ENCODE data around the gene KRT25. TPM values are rescaled to one million over a fixed set of nuclear protein-coding genes. Genes with fewer than 3 reads are reported as not detected.

Gene KRT25, protein sequence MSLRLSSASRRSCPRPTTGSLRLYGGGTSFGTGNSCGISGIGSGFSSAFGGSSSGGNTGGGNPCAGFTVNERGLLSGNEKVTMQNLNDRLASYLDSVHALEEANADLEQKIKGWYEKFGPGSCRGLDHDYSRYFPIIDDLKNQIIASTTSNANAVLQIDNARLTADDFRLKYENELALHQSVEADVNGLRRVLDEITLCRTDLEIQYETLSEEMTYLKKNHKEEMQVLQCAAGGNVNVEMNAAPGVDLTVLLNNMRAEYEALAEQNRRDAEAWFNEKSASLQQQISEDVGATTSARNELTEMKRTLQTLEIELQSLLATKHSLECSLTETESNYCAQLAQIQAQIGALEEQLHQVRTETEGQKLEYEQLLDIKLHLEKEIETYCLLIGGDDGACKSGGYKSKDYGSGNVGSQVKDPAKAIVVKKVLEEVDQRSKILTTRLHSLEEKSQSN
- total RNA-seq (2021; fragmentation: NEBNext Ultra II Directional; extraction: Animal tissue kit (Norgen Biotek cat#: 25700)) = not detected
- long read RNA-seq = 0 reads

DNA sequence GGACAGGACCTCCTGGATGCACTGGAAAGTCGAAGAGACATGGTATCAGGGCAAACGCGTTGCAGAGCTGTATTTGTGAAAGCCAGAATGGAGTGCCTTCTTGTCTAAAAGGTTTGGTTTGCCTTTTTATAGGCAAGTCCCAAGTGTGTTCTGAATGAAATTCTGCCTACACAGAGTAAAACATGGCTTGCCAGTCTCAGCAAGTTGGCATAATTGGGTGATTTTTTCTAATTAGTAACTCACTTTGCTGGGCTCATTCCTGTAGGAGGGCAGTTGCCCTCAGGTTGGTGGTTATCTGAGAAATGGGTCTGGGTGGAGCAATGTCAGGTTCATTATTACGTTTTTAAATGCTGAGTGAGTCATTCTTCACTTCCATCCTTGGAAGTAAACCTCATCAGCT, at the start of gene KRT25:
KRT25 (minus strand) TSS at position 101 of the 400 bp plus-strand sequence; CDS start at position 41, 60 bp downstream.
- Mint-ChIP-seq H3K4me1 (ENCODE audit: low read depth) (no peaks in the 10 kb centered on the region), H3K27me3 (ENCODE audit: insufficient read depth) (peaks cover 25% of the 10 kb centered on the region), H3K36me3 (ENCODE audit: low read depth) (peaks cover 6% of the 10 kb centered on the region; the same call in 1 of the 2 replicates), H3K4me3 (no peak within 1 kb of the TSS), H3K27ac (no peak within 1 kb of the TSS), H3K9me3 (peaks cover 12% of the 10 kb centered on the region)
- no peak for DNase-seq
- TF ChIP-seq, protein P1, sequence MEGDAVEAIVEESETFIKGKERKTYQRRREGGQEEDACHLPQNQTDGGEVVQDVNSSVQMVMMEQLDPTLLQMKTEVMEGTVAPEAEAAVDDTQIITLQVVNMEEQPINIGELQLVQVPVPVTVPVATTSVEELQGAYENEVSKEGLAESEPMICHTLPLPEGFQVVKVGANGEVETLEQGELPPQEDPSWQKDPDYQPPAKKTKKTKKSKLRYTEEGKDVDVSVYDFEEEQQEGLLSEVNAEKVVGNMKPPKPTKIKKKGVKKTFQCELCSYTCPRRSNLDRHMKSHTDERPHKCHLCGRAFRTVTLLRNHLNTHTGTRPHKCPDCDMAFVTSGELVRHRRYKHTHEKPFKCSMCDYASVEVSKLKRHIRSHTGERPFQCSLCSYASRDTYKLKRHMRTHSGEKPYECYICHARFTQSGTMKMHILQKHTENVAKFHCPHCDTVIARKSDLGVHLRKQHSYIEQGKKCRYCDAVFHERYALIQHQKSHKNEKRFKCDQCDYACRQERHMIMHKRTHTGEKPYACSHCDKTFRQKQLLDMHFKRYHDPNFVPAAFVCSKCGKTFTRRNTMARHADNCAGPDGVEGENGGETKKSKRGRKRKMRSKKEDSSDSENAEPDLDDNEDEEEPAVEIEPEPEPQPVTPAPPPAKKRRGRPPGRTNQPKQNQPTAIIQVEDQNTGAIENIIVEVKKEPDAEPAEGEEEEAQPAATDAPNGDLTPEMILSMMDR (IDR thresholded peaks at IDR 0.05) = no peak

DNA sequence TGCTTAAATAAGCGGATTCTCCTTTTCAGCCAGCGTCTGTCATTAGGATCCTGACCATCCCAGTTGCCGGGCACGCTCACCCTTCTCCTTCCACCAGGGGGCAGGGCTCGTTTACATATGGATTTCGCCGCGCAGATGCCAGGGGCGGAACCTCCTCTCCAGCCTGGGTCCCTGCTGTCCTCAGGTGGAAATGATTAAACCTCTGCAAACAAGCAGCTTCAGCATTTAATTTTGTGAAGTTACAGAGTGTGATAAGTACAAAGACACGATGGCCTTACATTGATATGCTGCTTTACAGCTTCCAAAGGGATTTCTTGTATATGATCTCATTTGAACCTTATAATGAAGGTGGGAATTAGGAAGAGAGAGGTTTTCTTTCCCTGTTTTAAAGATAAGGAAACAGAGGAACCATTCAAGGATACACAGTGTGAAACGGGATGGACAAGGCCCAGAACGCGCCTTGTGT, 48.5 kb upstream of the KRT25 start:
- Mint-ChIP-seq H3K4me3 (no peak overlapping the region), H3K27me3 (ENCODE audit: insufficient read depth) (peaks cover 28% of the 10 kb centered on the region), H3K4me1 (ENCODE audit: low read depth) (peaks cover 5% of the 10 kb centered on the region; the same call in 1 of the 2 replicates), H3K27ac (no peak overlapping the region), H3K9me3 (0 out of 2 replicates have a peak, but pooled peaks cover 5% of the 10 kb centered on the region), H3K36me3 (ENCODE audit: low read depth) (no peaks in the 10 kb centered on the region)
- TF ChIP-seq, protein P1 (IDR thresholded peaks at IDR 0.05) = peak; percentile 97
- peak; percentile 47 for DNase-seq

DNA sequence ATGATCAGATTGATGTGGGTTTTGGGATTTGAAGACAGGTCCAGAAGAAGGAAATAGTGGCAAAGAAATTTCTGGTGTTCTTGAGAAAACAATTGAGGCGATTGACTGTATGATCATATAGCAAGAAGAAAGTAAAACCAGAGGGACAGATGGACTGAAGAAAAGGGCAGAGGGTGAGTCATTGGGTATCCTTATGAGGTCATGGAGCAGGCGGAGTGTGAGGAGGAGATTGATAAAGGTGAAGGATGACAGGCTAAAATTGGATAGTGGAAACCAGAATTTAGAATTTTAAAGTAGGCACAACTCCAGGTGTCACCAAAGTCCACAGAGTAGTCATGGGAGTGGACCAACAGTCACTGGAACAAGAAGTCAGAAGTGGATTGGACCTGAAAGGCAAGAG, 46.0 kb upstream of the KRT25 start:
- H3K27ac Mint-ChIP-seq = no peak overlapping the region

DNA sequence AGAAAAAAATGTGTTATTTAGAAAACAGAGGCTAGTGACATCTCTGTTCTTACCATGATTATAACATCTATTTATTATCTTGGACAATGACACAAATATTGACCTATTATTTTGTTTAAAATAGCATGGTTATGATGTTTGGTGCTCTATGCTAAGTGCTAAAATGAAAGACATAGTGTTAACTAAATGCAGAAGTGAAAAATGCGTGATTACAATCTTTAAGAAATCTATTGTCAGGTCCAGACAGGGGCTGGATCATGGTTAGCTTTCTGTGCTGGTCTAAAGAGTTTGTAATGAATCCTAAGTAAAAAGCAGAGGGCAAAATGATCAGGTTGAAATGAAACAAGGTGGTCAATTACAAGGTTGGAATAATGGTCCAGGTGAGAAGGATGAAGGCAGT, 45.2 kb upstream of the KRT25 start:
- Mint-ChIP-seq H3K27me3 (ENCODE audit: insufficient read depth) (peaks cover 19% of the 10 kb centered on the region), H3K9me3 (0 out of 2 replicates have a peak, but pooled peaks cover 4% of the 10 kb centered on the region), H3K4me1 (ENCODE audit: low read depth) (peaks cover 5% of the 10 kb centered on the region; the same call in 1 of the 2 replicates), H3K27ac (no peak overlapping the region), H3K36me3 (ENCODE audit: low read depth) (no peaks in the 10 kb centered on the region), H3K4me3 (no peak overlapping the region)
- TF ChIP-seq, protein P1 (IDR thresholded peaks at IDR 0.05) = no peak
- no peak for DNase-seq

More for the DNA sequence above, 46.0 kb upstream of the KRT25 start:
- Mint-ChIP-seq H3K36me3 (ENCODE audit: low read depth) (no peaks in the 10 kb centered on the region), H3K27me3 (ENCODE audit: insufficient read depth) (peaks cover 19% of the 10 kb centered on the region), H3K9me3 (0 out of 2 replicates have a peak, but pooled peaks cover 5% of the 10 kb centered on the region), H3K4me1 (ENCODE audit: low read depth) (peaks cover 5% of the 10 kb centered on the region; the same call in 1 of the 2 replicates), H3K4me3 (no peak overlapping the region)
- no peak for DNase-seq
- TF ChIP-seq, protein P1 (IDR thresholded peaks at IDR 0.05) = no peak

DNA sequence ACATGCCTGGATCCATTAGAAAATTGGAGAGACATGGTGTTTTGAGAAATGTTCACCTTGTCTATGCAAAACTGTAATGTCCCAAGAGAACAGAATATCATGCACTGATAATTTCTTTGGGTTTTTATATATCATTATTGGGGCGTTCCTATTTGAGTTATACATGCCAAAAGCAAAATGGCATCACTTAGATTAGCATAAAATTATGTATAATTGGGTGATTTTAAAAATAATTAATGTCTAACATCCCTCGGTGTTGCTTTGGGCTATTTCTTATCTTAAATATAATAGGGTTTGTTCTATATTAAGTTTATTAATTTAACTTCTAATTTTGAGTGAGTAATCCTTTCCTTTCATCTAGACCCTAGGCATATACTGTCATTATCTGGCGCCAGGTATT, 44.7 kb upstream of the KRT25 start, which contains the start of gene KRT28:
KRT28 (minus strand) TSS at position 101 of the 400 bp plus-strand sequence; CDS start at position 35, 66 bp downstream.
- Mint-ChIP-seq H3K27me3 (ENCODE audit: insufficient read depth) (peaks cover 19% of the 10 kb centered on the region), H3K9me3 (no peaks in the 10 kb centered on the region), H3K4me1 (ENCODE audit: low read depth) (peaks cover 5% of the 10 kb centered on the region; the same call in 1 of the 2 replicates), H3K36me3 (ENCODE audit: low read depth) (no peaks in the 10 kb centered on the region), H3K4me3 (no peak within 1 kb of the TSS), H3K27ac (no peak within 1 kb of the TSS)
- DNase-seq = no peak
- TF ChIP-seq, protein P1 (IDR thresholded peaks at IDR 0.05) = no peak

Measured in HFFc6 (cell line).